Calu3 (cell line): ENCODE measurements around the gene RRAS2. TPM values are rescaled to one million over a fixed set of nuclear protein-coding genes. Genes with fewer than 3 reads are reported as not detected.

Source experiments
- BruUV-seq: library from RNA; stranded (reverse); fragments of 400-500 nt; replicated peaks from 2 replicates; lab custom pipeline; 2021; lab: Mats Ljungman, UMichigan
- CTCF ChIA-PET: fragments of 300-600 bp; sonication (Branson Sonifier 250); formaldehyde crosslinking; loops from one replicate; lab custom pipeline; 2022; ENCODE audit warnings: antibody characterized with exemption; lab: Charles Lee
- DNase-seq: peaks from one replicate; pipeline ENCODE4 v3.0.0; 2022
- H3K27ac Mint-ChIP-seq: one replicate; pipeline ENCODE4 v1.8.0; 2022; ENCODE audit warnings: mixed read lengths; ENCODE audit not compliant: unreplicated experiment
- H3K27me3 Mint-ChIP-seq: one replicate; pipeline ENCODE4 v1.8.0; 2022; ENCODE audit warnings: mixed read lengths; ENCODE audit not compliant: unreplicated experiment
- H3K36me3 Mint-ChIP-seq: one replicate; pipeline ENCODE4 v1.8.0; 2022; ENCODE audit warnings: mild to moderate bottlenecking, moderate library complexity, mixed read lengths; ENCODE audit not compliant: insufficient read depth, unreplicated experiment
- H3K4me1 Mint-ChIP-seq: one replicate; pipeline ENCODE4 v1.8.0; 2022; ENCODE audit warnings: mild to moderate bottlenecking, low read depth, mixed read lengths; ENCODE audit not compliant: unreplicated experiment
- H3K4me3 Mint-ChIP-seq: one replicate; pipeline ENCODE4 v1.8.0; 2022; ENCODE audit warnings: mild to moderate bottlenecking, low read depth, moderate library complexity, mixed read lengths; ENCODE audit not compliant: unreplicated experiment
- H3K9me3 Mint-ChIP-seq: one replicate; pipeline ENCODE4 v1.8.0; 2022; ENCODE audit warnings: low read depth, mixed read lengths; ENCODE audit not compliant: unreplicated experiment
- CTCF ChIP-seq: fragments of 200-600 bp; IDR thresholded peaks from one replicate; pipeline ENCODE4 v1.8.0; 2022; ENCODE audit warnings: antibody characterized with exemption; ENCODE audit not compliant: unreplicated experiment
- intact Hi-C: fragments of 100-400 bp; cut with micrococcal nuclease; formaldehyde crosslinking; loops from one replicate; pipeline ENCODE4 v1.10.0; 2022; ENCODE audit not compliant: unreplicated experiment
- total RNA-seq: library from RNA; stranded (reverse); gene quantifications from 2 replicates; pipeline ENCODE4 v1.2.3, GENCODE V29; 2022

RRAS2 gene
- total RNA-seq, 1 experiment from 2014 or later = 42.8 TPM

DNA sequence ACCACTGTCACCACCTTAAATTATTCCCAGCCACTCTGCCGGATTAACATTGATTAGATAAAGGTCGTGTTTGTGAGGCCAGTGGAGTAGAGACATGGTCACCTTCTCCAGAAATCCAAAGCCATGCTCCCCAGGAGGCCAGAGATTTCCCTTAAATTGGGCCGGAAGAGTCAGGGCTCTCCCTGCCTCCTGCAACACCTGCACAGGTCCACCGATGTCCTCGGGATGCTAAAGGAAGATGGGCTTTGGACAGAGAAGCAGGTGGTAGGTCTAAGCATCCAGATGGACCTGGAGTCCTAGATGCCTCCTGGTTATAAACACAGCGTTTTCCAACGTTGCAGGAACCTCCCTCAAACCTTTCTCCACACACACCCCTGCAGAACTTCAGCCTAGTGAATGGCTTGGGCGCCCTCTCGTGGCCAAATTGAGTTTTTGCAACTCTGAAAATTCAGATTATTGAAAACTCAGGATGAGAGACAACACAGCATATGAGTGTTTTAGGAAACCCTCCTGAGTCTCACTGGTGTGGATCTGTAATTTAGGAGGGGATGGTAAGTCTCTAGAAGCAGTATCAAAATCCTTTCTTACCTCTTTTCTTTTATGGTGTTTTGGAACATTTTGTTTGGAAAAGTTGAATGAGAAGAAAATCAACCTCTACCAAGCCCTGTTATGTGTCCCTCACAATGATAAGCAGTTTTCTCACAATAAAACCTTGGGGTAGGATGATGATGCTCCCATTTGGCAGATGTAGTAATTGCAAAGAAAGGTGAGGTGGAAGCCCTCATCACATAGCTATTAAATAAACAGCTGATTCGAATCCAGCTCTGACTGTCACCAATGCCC, 109.6 kb downstream of the RRAS2 start:
- CTCF ChIA-PET = interaction anchor here (1.7 kb wide), 1 partner anchor 476 kb away, joined by 4 read pairs; no protein-coding TSS in a partner anchor
- no TSS peak for BruUV-seq

DNA sequence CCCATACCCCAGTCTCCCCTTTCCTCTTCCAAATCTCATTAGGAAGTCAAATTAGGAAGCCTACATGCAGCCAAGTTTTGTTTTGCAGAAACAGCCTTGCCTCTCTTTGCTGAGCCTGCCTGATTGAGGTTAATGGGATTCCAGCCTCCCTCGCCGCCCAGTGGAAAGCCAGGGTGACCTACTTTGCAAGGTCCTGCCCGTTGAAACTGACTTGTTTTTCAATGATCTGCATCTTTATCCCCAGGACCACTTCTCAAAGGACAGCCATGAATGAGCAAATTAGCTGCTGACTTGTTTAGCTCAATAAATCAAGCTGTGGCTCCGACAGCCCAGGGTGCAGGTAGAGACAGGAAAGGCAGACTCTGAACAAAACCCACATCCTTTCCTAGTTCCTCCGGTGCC, 110.4 kb downstream of the RRAS2 start:
- Mint-ChIP-seq H3K36me3 (no peaks in the 10 kb centered on the region), H3K9me3 (no peaks in the 10 kb centered on the region), H3K27ac (no peak overlapping the region), H3K4me1 (no peaks in the 10 kb centered on the region), H3K27me3 (peaks cover 39% of the 10 kb centered on the region), H3K4me3 (no peak overlapping the region)
- no TSS peak for BruUV-seq
- TF ChIP-seq CTCF = no peak
- no peak for DNase-seq
- CTCF ChIA-PET = no interaction called here
- intact Hi-C loops = loop anchor here (2.0 kb wide), 1 partner anchor 284 kb away; no protein-coding TSS in a partner anchor

More for the DNA sequence above, 109.6 kb downstream of the RRAS2 start:
- peaks cover 31% of the 10 kb centered on the region for H3K27me3 Mint-ChIP-seq
- no peak overlapping the region for H3K27ac Mint-ChIP-seq
- intact Hi-C loops = loop anchor here (1.0 to 2.0 kb wide), 4 partner anchors 101 to 477 kb away; no protein-coding TSS in a partner anchor
- H3K4me3 Mint-ChIP-seq = no peak overlapping the region
- no peaks in the 10 kb centered on the region for H3K36me3 Mint-ChIP-seq
- TF ChIP-seq CTCF = peak; percentile 77
- DNase-seq = peak; percentile 54
- H3K4me1 Mint-ChIP-seq = peaks cover 1% of the 10 kb centered on the region
- no peaks in the 10 kb centered on the region for H3K9me3 Mint-ChIP-seq

DNA sequence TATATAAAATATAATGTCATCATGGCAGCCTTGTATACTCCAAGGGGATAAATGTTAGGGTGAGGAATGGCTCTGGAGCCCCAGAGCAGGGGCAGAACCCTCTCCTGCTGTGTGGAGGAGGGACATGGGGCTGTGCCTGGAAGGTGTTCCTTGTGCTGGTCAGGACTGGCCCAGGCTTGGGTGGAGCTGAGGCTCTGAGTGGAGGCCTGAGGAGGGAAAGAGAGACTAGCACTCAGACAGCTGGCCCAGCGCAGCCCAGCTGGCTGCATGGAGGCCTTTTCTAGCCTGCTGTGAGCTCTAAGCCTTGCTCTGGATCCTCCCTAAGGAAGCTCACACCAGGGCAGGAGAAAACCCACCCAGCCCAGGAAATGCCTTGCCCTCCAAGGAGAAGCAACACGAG, 113.5 kb downstream of the RRAS2 start:
- no TSS peak for BruUV-seq
- H3K36me3 Mint-ChIP-seq = no peaks in the 10 kb centered on the region
- TF ChIP-seq CTCF = no peak
- H3K9me3 Mint-ChIP-seq = no peaks in the 10 kb centered on the region
- CTCF ChIA-PET = no interaction called here
- no peak overlapping the region for H3K27ac Mint-ChIP-seq
- H3K27me3 Mint-ChIP-seq = peaks cover 55% of the 10 kb centered on the region
- no peaks in the 10 kb centered on the region for H3K4me1 Mint-ChIP-seq
- no peak for DNase-seq
- no peak overlapping the region for H3K4me3 Mint-ChIP-seq
- intact Hi-C loops = no loop called here

DNA sequence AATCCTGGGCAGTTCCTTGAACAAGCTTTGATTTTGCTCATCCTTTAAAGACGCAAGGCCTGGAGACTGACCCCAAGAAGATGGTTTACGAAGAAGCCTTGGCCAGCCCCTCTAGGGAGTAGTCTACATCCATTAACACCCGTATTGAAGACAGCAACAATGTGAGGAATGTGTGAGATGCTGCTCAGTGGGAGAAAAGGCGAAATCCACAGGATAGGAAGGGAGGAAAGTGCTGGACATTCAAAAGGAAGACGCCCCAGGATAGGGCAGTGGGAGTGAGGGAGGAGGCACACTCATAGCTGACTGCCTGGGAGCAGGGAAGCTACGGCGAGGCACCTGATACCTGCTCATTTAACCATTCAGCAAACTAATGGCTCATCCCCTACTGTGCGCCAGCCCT, 114.1 kb downstream of the RRAS2 start:
- Mint-ChIP-seq H3K4me1 (no peaks in the 10 kb centered on the region), H3K27me3 (peaks cover 57% of the 10 kb centered on the region), H3K36me3 (no peaks in the 10 kb centered on the region), H3K4me3 (no peak overlapping the region), H3K27ac (no peak overlapping the region), H3K9me3 (no peaks in the 10 kb centered on the region)
- no TSS peak for BruUV-seq
- no peak for TF ChIP-seq CTCF
- CTCF ChIA-PET = no interaction called here
- intact Hi-C loops = no loop called here
- DNase-seq = no peak
